ENCODE measurements around the gene FEN1. TPM values are rescaled to one million over a fixed set of nuclear protein-coding genes. Genes with fewer than 3 reads are reported as not detected.
A peak's percentile ranks its signal among the peaks of the same experiment; 100 is the strongest.

The FEN1 gene
- total and polyA plus RNA-seq, 9 donors = 3.7 to 8.6 (median 5.0) TPM

DNA sequence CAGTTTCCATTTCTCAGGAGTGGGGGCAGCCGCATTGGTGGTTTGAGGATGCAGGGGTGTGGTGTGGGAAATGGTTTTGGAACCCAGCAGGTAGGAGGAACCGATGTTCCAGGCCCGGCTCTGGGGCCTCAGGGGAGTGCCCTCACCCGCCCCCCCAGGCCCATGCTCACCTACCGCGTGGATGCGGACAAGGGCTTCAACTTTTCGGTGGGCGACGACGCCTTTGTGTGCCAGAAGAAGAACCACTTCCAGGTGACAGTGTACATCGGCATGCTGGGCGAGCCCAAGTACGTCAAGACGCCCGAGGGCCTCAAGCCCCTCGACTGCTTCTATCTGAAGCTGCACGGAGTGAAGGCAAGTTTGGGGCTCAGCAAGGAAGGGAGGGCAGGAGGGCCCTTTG, 18.9 kb upstream of the FEN1 start:
- TF ChIP-seq POLR2A (IDR thresholded peaks at IDR 0.05) (no peak), EP300 (IDR thresholded peaks at IDR 0.05) (no peak)
- TF ChIP-seq, protein P1, sequence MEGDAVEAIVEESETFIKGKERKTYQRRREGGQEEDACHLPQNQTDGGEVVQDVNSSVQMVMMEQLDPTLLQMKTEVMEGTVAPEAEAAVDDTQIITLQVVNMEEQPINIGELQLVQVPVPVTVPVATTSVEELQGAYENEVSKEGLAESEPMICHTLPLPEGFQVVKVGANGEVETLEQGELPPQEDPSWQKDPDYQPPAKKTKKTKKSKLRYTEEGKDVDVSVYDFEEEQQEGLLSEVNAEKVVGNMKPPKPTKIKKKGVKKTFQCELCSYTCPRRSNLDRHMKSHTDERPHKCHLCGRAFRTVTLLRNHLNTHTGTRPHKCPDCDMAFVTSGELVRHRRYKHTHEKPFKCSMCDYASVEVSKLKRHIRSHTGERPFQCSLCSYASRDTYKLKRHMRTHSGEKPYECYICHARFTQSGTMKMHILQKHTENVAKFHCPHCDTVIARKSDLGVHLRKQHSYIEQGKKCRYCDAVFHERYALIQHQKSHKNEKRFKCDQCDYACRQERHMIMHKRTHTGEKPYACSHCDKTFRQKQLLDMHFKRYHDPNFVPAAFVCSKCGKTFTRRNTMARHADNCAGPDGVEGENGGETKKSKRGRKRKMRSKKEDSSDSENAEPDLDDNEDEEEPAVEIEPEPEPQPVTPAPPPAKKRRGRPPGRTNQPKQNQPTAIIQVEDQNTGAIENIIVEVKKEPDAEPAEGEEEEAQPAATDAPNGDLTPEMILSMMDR (IDR thresholded peaks at IDR 0.05) = no peak
- intact Hi-C loops (cut with DNase I) = no loop called here
- H3K4me1 ChIP-seq (ENCODE audit: insufficient read depth) = peaks cover 10% of the 10 kb centered on the region
- H3K9me3 ChIP-seq = no peaks in the 10 kb centered on the region
- 83 to 86% (median 85%) methylated on average over 18 of the region's 18 CpGs for WGBS, 3 donors
- no peak overlapping the region for H3K4me3 ChIP-seq
- H3K27me3 ChIP-seq = no peaks in the 10 kb centered on the region
- H3K27ac ChIP-seq = no peak overlapping the region
- no peak for DNase-seq
- no peaks in the 10 kb centered on the region for H3K36me3 ChIP-seq

DNA sequence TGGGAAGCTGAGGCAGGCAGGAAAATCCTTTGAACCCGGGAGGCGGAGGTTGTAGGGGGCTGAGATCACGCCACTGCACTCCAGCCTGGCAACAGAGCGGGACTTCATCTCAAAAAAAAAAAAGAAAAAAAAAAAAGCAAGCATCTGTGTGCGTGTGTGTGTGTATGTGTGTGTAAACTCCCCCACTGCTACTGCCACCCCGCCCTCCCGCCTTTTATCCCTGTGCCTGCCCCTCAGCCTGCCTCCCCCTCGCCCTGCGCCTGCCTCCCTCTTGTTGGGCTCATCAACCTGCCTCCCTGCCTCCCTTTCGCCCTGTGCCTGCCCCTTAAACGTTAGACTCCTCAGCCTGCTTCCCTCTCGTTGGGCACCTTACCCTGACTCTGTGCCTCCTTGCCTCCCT, 18.3 kb upstream of the FEN1 start:
- TF ChIP-seq POLR2A (IDR thresholded peaks at IDR 0.05) (no peak), EP300 (IDR thresholded peaks at IDR 0.05) (no peak)
- TF ChIP-seq, protein P1 (IDR thresholded peaks at IDR 0.05) = no peak
- no peaks in the 10 kb centered on the region for H3K36me3 ChIP-seq
- no peaks in the 10 kb centered on the region for H3K9me3 ChIP-seq
- H3K27ac ChIP-seq = no peak overlapping the region
- intact Hi-C loops (cut with DNase I) = no loop called here
- DNase-seq = no peak
- peaks cover 8% of the 10 kb centered on the region for H3K4me1 ChIP-seq (ENCODE audit: insufficient read depth)
- WGBS, 3 donors = 76 to 80% (median 78%) methylated on average over 12 of the region's 12 CpGs
- H3K27me3 ChIP-seq = no peaks in the 10 kb centered on the region
- no peak overlapping the region for H3K4me3 ChIP-seq

DNA sequence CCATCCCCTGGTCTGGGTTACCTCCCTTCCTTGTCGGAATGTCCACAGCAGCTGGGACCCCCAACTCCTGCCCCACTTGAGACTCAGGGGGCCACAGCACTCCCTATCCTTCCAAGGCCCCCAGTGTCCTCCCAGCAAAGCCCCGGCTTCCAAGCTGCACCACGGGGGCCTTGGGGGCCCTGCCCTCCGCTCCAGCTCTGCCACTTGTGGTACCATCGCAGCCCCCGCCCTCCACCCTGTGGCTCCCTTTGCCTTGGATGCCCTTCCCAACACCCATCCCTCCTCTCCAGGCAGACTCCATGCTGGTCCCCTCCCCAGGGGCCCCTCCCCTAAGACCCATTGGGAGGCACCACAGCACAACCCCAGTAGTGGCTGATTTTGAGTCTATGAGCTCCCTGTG, 17.6 kb upstream of the FEN1 start:
- TF ChIP-seq, protein P1 (IDR thresholded peaks at IDR 0.05) = no peak
- no peak for TF ChIP-seq EP300 (IDR thresholded peaks at IDR 0.05)
- no peak for TF ChIP-seq POLR2A (IDR thresholded peaks at IDR 0.05)
- no peaks in the 10 kb centered on the region for H3K9me3 ChIP-seq
- H3K36me3 ChIP-seq = no peaks in the 10 kb centered on the region
- peaks cover 7% of the 10 kb centered on the region for H3K4me1 ChIP-seq (ENCODE audit: insufficient read depth)
- intact Hi-C loops (cut with DNase I) = no loop called here
- 91 to 95% (median 91%) methylated on average over 6 of the region's 6 CpGs for WGBS, 3 donors
- no peak overlapping the region for H3K27ac ChIP-seq
- H3K27me3 ChIP-seq = no peaks in the 10 kb centered on the region
- no peak for DNase-seq
- H3K4me3 ChIP-seq = no peak overlapping the region

DNA sequence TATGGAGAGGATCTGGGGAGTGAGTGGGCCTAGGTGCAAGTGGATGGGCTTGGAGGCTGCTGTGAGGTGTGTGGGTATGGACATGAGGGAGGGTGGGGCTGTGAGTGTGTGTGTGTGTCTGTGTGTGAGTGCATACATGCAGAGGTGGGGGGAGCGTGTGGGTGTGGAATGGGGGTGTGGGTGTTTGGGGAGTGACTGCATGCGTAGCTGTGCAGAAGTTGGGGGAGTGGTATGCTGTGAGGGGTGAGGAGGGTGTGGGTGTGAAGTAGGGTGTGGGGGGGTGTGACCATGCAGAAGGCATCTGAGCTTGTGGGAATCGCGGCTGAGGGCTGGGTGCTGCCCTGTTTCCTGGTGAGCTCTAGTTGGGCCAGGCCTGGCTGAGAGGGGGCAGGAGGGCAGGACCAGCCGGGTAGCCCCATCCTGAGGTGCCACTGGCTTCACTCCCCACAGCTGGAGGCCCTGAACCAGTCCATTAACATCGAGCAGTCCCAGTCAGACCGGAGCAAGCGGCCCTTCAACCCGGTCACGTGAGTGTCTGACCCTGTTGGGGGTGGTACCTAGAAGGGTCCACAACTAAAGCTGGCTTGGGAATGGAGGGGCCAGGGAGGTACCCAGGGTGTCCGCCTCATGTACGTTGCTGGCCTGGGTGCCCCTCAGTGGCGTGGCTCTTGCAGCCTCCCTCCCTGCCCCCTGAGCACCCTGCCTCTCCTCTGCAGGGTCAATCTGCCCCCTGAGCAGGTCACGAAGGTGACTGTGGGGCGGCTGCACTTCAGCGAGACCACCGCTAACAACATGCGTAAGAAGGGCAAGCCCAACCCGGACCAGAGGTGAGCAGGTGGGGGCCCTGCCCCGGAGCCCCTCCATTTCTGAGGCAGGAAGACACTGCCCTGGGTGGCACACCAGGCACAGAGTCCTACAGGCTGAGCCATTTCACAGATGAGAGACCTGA, 16.8 kb upstream of the FEN1 start:
- no peaks in the 10 kb centered on the region for H3K36me3 ChIP-seq
- intact Hi-C loops (cut with DNase I) = loop anchor here in 1 of 4 donors (2.0 kb wide), 1 partner anchor 27 kb away; no protein-coding TSS in a partner anchor
- DNase-seq = peak in 1 of 5 donors; percentile 52
- no peaks in the 10 kb centered on the region for H3K9me3 ChIP-seq
- H3K27ac ChIP-seq = no peak overlapping the region
- peaks cover 7% of the 10 kb centered on the region for H3K4me1 ChIP-seq (ENCODE audit: insufficient read depth)
- no peaks in the 10 kb centered on the region for H3K27me3 ChIP-seq
- H3K4me3 ChIP-seq = no peak overlapping the region
- TF ChIP-seq EP300 (IDR thresholded peaks at IDR 0.05) (no peak), POLR2A (IDR thresholded peaks at IDR 0.05) (no peak)
- TF ChIP-seq, protein P1 (IDR thresholded peaks at IDR 0.05) = no peak
- 79 to 81% (median 80%) methylated on average over 16 to 20 of the region's 20 CpGs for WGBS, 3 donors
